PC-9 (cell line): ENCODE data around the gene SYT1. TPM values are rescaled to one million over a fixed set of nuclear protein-coding genes. Genes with fewer than 3 reads are reported as not detected.

Experiments
- BruUV-seq: library from RNA; stranded (reverse); fragments of 400-500 nt; replicated peaks from 2 replicates; lab custom pipeline; 2021; lab: Mats Ljungman, UMichigan
- CTCF ChIA-PET: fragments of 300-600 bp; sonication (Branson Sonifier 250); formaldehyde crosslinking; loops from one replicate; lab custom pipeline; 2022; ENCODE audit warnings: antibody characterized with exemption; lab: Charles Lee
- POLR2A ChIA-PET: fragments of 300-600 bp; sonication (Branson Sonifier 250); formaldehyde crosslinking; loops from one replicate; lab custom pipeline; 2022; ENCODE audit warnings: antibody characterized with exemption; ENCODE audit not compliant: unreplicated experiment; lab: Charles Lee
- DNase-seq, 2 experiments: peaks; one replicate each; pipeline versions ENCODE4 v3.0.0 to v3.0.0-alpha.2; 2015 to 2022; ENCODE audit warnings: mixed read lengths in 1 of 2
- H2AFZ ChIP-seq: fragments of 200-600 bp; sonication (generic); 2 replicates; pipeline ENCODE4 v1.8.1; 2017; ENCODE audit warnings: antibody characterized with exemption
- H3F3A ChIP-seq: fragments of 200-600 bp; sonication (generic); 2 replicates; pipeline ENCODE4 v1.8.1; 2017; ENCODE audit warnings: antibody characterized with exemption, mild to moderate bottlenecking, low read depth; ENCODE audit not compliant: insufficient read depth
- H3K27ac ChIP-seq: fragments of 200-600 bp; sonication (generic); 2 replicates; pipeline ENCODE4 v1.6.1; 2016; ENCODE audit warnings: mixed run types
- H3K27me3 ChIP-seq: fragments of 200-600 bp; sonication (generic); 2 replicates; pipeline ENCODE4 v1.6.1; 2016; ENCODE audit warnings: low read depth, mixed run types; ENCODE audit not compliant: insufficient read depth
- H3K36me3 ChIP-seq: fragments of 200-600 bp; sonication (generic); 2 replicates; pipeline ENCODE4 v1.6.1; 2016; ENCODE audit warnings: low read depth, mixed run types
- H3K4me1 ChIP-seq: fragments of 200-600 bp; sonication (generic); replicated peaks from 2 replicates; pipeline ENCODE4 v1.6.1; 2016; ENCODE audit warnings: mixed run types; ENCODE audit not compliant: insufficient read depth
- H3K4me2 ChIP-seq: fragments of 200-600 bp; sonication (generic); 2 replicates; pipeline ENCODE4 v1.6.1; 2017; ENCODE audit warnings: mixed run types
- H3K4me3 ChIP-seq: fragments of 200-600 bp; sonication (generic); 2 replicates; pipeline ENCODE4 v1.6.1; 2016; ENCODE audit warnings: mixed run types
- H3K79me2 ChIP-seq: fragments of 200-600 bp; sonication (generic); 2 replicates; pipeline ENCODE4 v1.6.1; 2017; ENCODE audit warnings: low read depth, mixed run types
- H3K9me2 ChIP-seq: fragments of 200-600 bp; sonication (generic); 2 replicates; pipeline ENCODE4 v1.8.1; 2017; ENCODE audit warnings: mild to moderate bottlenecking; ENCODE audit not compliant: insufficient read depth
- H3K9me3 ChIP-seq: fragments of 200-600 bp; sonication (generic); 2 replicates; pipeline ENCODE4 v1.8.1; 2016; ENCODE audit warnings: low read depth; ENCODE audit not compliant: insufficient read depth
- H4K20me1 ChIP-seq: fragments of 200-600 bp; sonication (generic); 2 replicates; pipeline ENCODE4 v1.8.1; 2017; ENCODE audit not compliant: insufficient read depth
- CTCF ChIP-seq: fragments of 200-600 bp; sonication (generic); conservative IDR thresholded peaks from 2 replicates; pipeline ENCODE4 v1.6.1; 2017; ENCODE audit warnings: mixed run types, antibody characterized with exemption, mild to moderate bottlenecking, moderate library complexity
- EZH2 ChIP-seq: fragments of 200-600 bp; sonication (generic); IDR thresholded peaks from 2 replicates; pipeline ENCODE4 v1.8.0; 2017; ENCODE audit warnings: antibody characterized with exemption, low read depth
- intact Hi-C: fragments of 100-400 bp; cut with micrococcal nuclease; formaldehyde crosslinking; loops from one replicate; pipeline ENCODE4 v1.10.0; 2022; ENCODE audit not compliant: unreplicated experiment
- total RNA-seq: library from RNA; stranded (reverse); gene quantifications from 2 replicates; pipeline ENCODE4 v1.2.3, GENCODE V29; 2021

Gene SYT1
- total RNA-seq, 1 experiment from 2014 or later, result 1.2 TPM

DNA sequence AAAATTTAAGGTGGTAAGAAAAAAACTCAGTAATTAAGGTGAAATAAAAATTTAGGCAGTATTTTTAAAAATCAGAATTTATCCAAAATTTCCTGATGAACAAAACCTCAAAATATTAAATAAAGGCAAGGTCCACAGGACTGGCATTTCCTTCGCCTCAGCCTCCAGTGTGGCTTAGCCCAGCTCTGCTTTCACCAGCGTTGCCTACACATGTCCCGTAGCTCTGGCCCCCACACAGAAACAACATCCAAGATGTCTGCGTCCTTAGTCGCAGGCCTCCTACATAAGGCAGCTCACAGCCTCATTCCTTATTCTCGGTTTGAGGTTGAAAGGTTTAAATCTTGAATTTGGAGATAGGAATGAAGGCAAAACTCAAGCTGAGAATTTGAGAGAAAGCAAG, 274.3 kb downstream of the SYT1 start:
- H3K4me2 ChIP-seq, result no peak overlapping the region
- 0 out of 2 replicates have a peak, but pooled peaks cover 4% of the 10 kb centered on the region for H3K9me2 ChIP-seq
- no peaks in the 10 kb centered on the region for H3K36me3 ChIP-seq
- no peak for TF ChIP-seq EZH2
- TF ChIP-seq CTCF, result no peak
- H3K79me2 ChIP-seq, result no peaks in the 10 kb centered on the region
- H3K27me3 ChIP-seq, result no peaks in the 10 kb centered on the region
- H3K4me3 ChIP-seq, result no peak overlapping the region
- ChIA-PET POLR2A (no interaction called here), CTCF (interaction anchor here (0.6 kb wide), 1 partner anchor 14 kb away, joined by 6 read pairs; no protein-coding TSS in a partner anchor)
- peak overlapping the region; percentile 28; the same call in 1 of the 2 replicates for H2AFZ ChIP-seq
- no TSS peak for BruUV-seq
- no peaks in the 10 kb centered on the region for H3F3A ChIP-seq
- H4K20me1 ChIP-seq, result no peaks in the 10 kb centered on the region
- no peaks in the 10 kb centered on the region; the same call in 1 of the 2 replicates for H3K9me3 ChIP-seq
- no peaks in the 10 kb centered on the region for H3K4me1 ChIP-seq
- intact Hi-C loops, result no loop called here
- H3K27ac ChIP-seq, result no peak overlapping the region
- DNase-seq, result no peak

DNA sequence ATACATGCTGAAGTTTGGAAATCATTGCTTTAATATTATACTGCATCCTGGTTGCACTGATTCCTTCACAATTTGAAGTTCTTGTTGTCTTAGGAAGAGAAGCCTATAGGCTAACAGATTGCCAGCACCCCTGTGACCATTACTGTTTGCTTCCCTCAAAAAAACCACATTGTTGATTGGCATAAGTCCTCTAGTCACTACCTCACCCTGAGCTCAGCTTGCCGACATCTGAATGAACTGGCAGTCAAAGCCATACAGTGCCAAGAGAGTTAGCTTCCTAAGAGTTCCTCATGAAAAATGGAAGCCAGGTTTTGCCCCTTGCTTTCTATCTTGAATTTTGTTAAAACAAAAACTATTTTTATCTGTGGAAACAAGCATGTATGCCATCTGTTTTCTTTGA, 276.1 kb downstream of the SYT1 start:
- Histone ChIP-seq H3K36me3 (no peaks in the 10 kb centered on the region), H4K20me1 (no peaks in the 10 kb centered on the region), H3K9me2 (0 out of 2 replicates have a peak, but pooled peaks cover 4% of the 10 kb centered on the region), H3K4me3 (no peak overlapping the region), H3K4me1 (no peaks in the 10 kb centered on the region), H3K4me2 (no peak overlapping the region), H3F3A (no peaks in the 10 kb centered on the region), H2AFZ (no peak overlapping the region), H3K27me3 (no peaks in the 10 kb centered on the region), H3K27ac (no peak overlapping the region), H3K79me2 (no peaks in the 10 kb centered on the region), H3K9me3 (no peaks in the 10 kb centered on the region; the same call in 1 of the 2 replicates)
- TF ChIP-seq CTCF (no peak), EZH2 (no peak)
- CTCF ChIA-PET, result no interaction called here
- no peak for DNase-seq
- intact Hi-C loops, result no loop called here
- no TSS peak for BruUV-seq
- POLR2A ChIA-PET, result no interaction called here

DNA sequence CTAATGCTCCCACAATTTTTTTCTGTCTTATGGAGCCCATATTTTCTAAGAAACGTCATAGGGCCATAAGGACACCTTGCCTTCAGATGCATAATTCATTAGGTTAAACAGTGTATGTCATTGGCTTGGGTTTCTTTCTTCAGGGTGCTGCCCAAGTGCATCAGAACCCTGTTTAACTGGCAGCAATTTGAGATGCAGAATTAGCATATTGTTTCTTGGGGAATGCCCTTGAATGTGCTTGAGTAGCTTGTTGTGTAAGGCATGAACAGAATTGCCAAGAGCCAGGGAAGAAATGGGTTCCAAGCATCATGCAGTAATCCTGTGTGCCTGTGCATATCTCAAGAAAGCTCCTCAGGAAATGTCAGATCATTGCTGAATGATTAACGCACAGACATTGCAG, 277.2 kb downstream of the SYT1 start:
- POLR2A ChIA-PET, result no interaction called here
- Histone ChIP-seq H3K4me1 (no peaks in the 10 kb centered on the region), H3K4me3 (no peak overlapping the region), H3K4me2 (no peak overlapping the region), H3K36me3 (no peaks in the 10 kb centered on the region), H3F3A (no peaks in the 10 kb centered on the region), H3K27ac (no peak overlapping the region), H3K27me3 (no peaks in the 10 kb centered on the region), H3K9me3 (no peaks in the 10 kb centered on the region; the same call in 1 of the 2 replicates), H3K9me2 (0 out of 2 replicates have a peak, but pooled peaks cover 4% of the 10 kb centered on the region), H4K20me1 (no peaks in the 10 kb centered on the region), H2AFZ (no peak overlapping the region), H3K79me2 (no peaks in the 10 kb centered on the region)
- CTCF ChIA-PET, result no interaction called here
- no peak for DNase-seq
- intact Hi-C loops, result no loop called here
- TF ChIP-seq CTCF (no peak), EZH2 (no peak)
- BruUV-seq, result no TSS peak
